Fibroblast of villous mesenchyme (primary cell): ENCODE data around the gene CER1. TPM values are rescaled to one million over a fixed set of nuclear protein-coding genes. Genes with fewer than 3 reads are reported as not detected.

ENCODE experiments used
- DNase-seq: peaks from one replicate; pipeline ENCODE4 v3.0.0-alpha.2; 2010; ENCODE audit warnings: low read depth
- H3K4me3 ChIP-seq: 2 replicates; pipeline ENCODE4 v1.5.1; 2011; ENCODE audit warnings: low read depth, mild to moderate bottlenecking, low read length
- CTCF ChIP-seq: IDR thresholded peaks from 2 replicates; pipeline ENCODE4 v1.5.1; 2012; ENCODE audit warnings: low read depth, mild to moderate bottlenecking, low read length; ENCODE audit not compliant: insufficient read depth
- total RNA-seq: library from RNA; depleted of rRNA; stranded (reverse); fragments of >200 nt; gene quantifications from 2 replicates; pipeline ENCODE4 v1.2.3, GENCODE V29; 2012

CER1 gene
- total RNA-seq, 1 donor: not detected

GRCh38 chr9:14723301-14723700 lies 768 bp upstream of the CER1 start:
- no peak for DNase-seq
- no peak overlapping the region for H3K4me3 ChIP-seq
- TF ChIP-seq CTCF: no peak

GRCh38 chr9:14719231-14719923 lies 3.2 kb downstream of the CER1 start:
- no peak for TF ChIP-seq CTCF
- DNase-seq: no peak

GRCh38 chr9:14715102-14715501 lies 7.4 kb downstream of the CER1 start:
- no peak for TF ChIP-seq CTCF
- no peak overlapping the region for H3K4me3 ChIP-seq
- no peak for DNase-seq

More at GRCh38 chr9:14719231-14719923, 3.2 kb downstream of the CER1 start:
- no peak overlapping the region for H3K4me3 ChIP-seq

- no peak for TF ChIP-seq CTCF
These were observed 9.3 kb downstream of the CER1 start for GRCh38 chr9:14713187-14713767.

GRCh38 chr9:14710804-14711203 lies 11.7 kb downstream of the CER1 start:
- TF ChIP-seq CTCF: no peak
- DNase-seq: peak; percentile 53
- no peak overlapping the region for H3K4me3 ChIP-seq

More at GRCh38 chr9:14713187-14713767, 9.3 kb downstream of the CER1 start:
- DNase-seq: no peak
- H3K4me3 ChIP-seq: no peak overlapping the region

- no peak for TF ChIP-seq CTCF
- DNase-seq: no peak
- no peak overlapping the region for H3K4me3 ChIP-seq
These were observed 15.9 kb downstream of the CER1 start for GRCh38 chr9:14706530-14707140.
